COLO829 (cell line): ENCODE results near the gene SKIC3.

ENCODE experiments used
- DNase-seq: peaks from one replicate; pipeline ENCODE4 v3.0.0; 2012; ENCODE audit warnings: low spot score

The SKIC3 gene

DNA sequence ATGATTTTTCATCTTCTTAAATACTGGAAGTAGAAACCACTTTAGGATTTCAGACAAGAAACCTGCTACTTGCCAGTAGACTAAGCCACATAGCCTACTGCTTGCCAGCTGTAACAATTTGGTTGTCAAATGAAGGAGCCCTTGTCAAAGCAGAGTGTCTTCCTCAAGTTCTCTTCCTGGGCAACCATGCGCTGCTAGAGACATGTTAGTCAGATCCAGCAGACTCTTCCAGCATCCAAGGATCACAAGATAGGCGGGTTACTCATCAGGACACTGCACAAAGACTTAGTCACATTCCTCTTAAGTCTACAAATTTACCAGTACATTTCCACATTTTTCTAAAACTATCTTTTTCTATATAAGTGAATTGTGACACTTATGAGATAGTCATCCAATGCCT lies 24.4 kb downstream of the SKIC3 start:
- peak; percentile 13 for DNase-seq

DNA sequence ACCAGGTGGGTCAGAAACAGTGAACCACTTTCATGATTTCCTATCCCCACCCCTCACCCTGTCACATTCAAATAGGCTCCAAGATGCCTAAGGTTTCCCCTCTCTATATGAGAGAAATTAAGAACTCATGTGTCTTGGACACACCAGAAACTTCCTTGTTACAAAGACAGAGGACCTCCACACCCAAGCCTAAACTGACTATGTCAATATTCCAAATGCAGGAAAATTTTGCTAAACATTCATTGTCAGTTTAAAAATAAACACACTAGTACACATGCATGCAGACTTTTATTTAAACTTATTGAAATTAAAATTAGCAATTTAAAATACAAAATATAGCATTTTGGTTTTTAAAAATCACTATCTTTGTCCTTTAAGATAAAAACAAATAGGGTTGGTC lies 26.2 kb downstream of the SKIC3 start:
- no peak for DNase-seq

DNA sequence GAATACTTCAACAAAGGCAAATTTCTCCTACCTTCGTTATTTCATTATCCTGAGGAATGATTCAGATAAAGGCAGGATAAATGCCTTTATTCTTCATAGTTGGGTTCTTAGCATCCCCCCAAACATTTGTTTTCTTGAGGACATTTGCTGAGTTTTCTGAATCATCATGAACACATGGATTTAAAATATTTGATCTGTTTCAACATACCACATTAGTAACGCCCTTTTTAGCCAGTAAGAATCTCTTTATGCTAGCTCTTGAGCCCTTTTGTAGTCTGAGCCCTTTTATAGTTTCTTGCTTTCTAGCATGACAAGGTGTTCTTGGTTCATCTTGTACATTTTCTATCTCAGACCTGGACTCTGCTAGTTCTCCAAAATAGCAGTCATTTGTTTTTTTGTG lies 27.9 kb downstream of the SKIC3 start:
- DNase-seq = no peak

DNA sequence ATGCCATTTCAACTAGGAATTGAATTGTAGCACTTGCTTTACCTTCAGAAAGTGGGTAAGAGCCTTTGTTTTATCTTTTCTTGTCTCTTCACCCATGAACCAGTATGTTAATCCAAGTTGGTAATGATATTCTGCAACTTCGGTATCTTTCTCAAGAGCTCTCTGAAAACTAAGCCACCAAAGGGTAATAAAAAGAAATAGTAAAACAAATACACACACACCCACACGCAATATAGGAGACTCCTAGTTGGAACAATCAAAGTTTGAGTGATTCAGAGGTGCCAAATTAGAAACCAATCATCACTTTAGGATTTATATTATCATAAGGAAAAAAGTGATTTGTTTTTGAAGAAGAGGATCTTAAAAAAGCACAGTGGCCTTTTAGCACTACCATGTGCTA lies 30.4 kb downstream of the SKIC3 start:
- no peak for DNase-seq

DNA sequence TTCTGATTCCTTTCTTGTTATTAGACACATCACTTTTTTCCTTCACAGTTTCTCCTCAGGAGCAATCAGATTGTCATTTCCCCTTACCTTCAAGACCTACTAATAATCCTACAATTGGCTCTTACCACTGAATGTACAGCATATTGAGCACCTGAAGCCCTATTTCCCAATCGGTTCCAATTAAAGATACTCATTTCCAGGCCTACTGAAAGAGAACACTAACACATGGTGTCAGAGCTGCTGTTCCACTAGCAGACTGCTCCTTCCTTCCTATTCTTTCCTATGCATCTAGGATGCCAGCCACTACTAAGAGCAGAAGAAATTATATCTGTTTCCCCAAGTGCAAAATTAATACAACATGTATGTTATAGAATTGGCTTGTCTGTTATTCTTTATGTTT lies 34.6 kb downstream of the SKIC3 start:
- DNase-seq = no peak

DNA sequence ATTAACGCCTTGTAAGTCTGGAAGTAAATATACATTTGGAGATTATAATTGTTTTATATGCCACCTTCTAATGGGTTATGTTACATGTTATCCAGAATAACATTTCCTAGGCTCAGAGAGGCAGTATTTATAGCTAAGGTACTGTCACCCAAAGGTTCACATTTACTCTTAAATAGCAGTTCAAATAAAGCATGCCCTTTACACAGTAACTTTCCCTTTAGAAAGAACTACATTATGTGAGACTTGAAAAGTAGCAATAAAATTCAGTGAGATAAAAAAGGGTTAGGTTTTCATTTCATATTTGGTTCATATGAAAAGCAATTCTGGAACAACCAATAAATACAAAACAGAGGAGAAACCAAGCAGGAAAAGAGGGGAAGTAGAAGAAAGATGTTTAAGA lies 35.1 kb downstream of the SKIC3 start:
- DNase-seq = no peak

DNA sequence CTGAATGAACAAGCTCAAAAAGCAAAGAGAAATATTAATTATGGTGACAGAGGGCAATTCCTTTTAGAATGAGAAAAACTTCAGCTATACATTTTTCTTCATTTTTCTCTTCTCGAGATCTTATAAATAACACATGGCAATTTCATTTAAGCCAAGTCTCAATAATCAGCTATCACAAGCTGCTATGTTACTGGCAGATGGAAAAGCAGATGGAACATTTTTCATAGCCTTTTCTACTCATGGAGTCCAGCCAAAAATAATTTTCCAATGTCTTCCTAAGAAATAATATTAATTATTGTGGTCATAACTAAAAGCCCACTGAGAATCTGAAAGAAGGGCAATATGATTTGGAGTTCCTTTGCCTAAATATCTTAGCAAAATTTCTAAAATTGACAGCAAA lies 35.6 kb downstream of the SKIC3 start:
- no peak for DNase-seq

DNA sequence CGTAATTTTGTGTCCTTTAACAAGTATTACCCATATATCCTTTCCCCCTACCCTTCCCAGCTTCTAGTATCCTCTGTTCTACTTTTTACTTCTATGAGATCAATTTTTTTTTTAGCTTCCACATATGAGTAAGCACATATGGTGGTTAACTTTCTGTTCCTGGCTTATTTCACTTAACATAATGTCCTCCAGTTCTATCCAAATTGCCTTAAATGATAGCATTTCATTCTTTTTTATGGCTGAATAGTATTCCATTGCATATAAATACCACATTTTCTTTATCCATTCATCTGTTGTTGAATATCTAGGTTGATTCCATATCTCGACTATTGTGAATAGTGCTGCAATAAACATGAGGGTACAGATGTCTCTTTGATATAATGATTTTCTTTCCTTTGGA lies 36.4 kb downstream of the SKIC3 start:
- no peak for DNase-seq

DNA sequence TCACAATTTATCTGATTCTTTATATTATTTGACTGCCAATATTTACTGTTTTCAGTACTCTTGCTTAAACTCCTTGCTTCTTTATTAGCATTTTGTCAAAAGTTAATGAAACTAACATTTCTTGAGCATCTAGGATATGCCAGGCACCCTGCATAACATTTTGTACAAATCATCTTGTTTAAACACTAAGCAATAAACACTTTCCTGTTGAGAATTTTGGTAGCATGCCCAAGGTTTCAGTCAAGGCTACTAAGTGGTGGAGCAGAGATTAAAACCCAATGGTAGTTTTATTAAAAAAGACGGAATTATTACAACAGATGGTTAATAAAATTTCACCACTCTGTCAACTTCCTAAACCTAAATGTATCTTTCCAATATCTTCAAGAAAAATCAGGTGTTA lies 43.2 kb downstream of the SKIC3 start:
- no peak for DNase-seq

DNA sequence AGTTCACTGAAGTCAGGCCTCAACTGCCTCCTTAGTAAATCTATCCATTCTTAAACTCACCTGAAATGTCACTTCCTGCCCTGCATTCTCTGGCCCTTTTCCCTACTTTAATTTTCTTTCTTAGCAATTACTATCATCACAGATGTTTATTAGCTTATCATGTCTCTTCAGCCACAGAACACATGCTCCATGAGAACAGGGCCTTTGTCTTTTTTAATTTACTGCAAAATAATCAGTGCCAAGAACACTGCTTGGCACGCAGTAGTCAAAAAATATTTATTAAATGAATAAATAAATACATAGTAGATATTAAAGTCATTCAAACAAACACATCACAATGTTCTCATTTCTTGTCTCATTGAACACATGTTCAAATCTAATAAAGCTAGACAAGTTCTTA lies 46.2 kb downstream of the SKIC3 start:
- no peak for DNase-seq
